GM23338 (cell line): ENCODE results near the gene SLC49A4. TPM values are rescaled to one million over a fixed set of nuclear protein-coding genes. Genes with fewer than 3 reads are reported as not detected.

Experiments used
- ATAC-seq: fragments of 200-7000 bp; cut with Tn5 transposase; 3 replicates; pipeline ENCODE4 v1.9.1; 2020
- DNase-seq: peaks from one replicate; pipeline ENCODE4 v3.0.0-alpha.2; 2015; ENCODE audit warnings: low spot score
- H2AFZ ChIP-seq: fragments of 200-600 bp; sonication (generic); 2 replicates; pipeline ENCODE4 v1.8.0; 2016; ENCODE audit warnings: antibody characterized with exemption, mild to moderate bottlenecking, moderate library complexity
- H3F3A ChIP-seq: fragments of 200-600 bp; sonication (generic); replicated peaks from 2 replicates; pipeline ENCODE4 v1.8.0; 2017; ENCODE audit warnings: antibody characterized with exemption, mixed run types, low read depth
- H3K27ac ChIP-seq: fragments of 200-600 bp; sonication (generic); 2 replicates; pipeline ENCODE4 v1.6.1; 2016; ENCODE audit warnings: low read depth
- H3K27me3 ChIP-seq: fragments of 200-600 bp; sonication (generic); 2 replicates; pipeline ENCODE4 v1.8.0; 2016; ENCODE audit warnings: mild to moderate bottlenecking, mixed run types, moderate library complexity; ENCODE audit not compliant: insufficient read depth
- H3K36me3 ChIP-seq: fragments of 200-600 bp; sonication (generic); 2 replicates; pipeline ENCODE4 v1.8.0; 2016; ENCODE audit warnings: mild to moderate bottlenecking; ENCODE audit not compliant: insufficient read depth
- H3K4me1 ChIP-seq: fragments of 200-600 bp; sonication (generic); 2 replicates; pipeline ENCODE4 v1.8.0; 2016; ENCODE audit warnings: mild to moderate bottlenecking, moderate library complexity; ENCODE audit not compliant: insufficient read depth
- H3K4me2 ChIP-seq: fragments of 200-600 bp; sonication (generic); 2 replicates; pipeline ENCODE4 v1.7.1; 2017; ENCODE audit warnings: mixed run types
- H3K4me3 ChIP-seq: fragments of 200-600 bp; sonication (generic); 2 replicates; pipeline ENCODE4 v1.6.1; 2016; ENCODE audit warnings: mixed run types
- H3K79me2 ChIP-seq: fragments of 200-600 bp; sonication (generic); replicated peaks from 2 replicates; pipeline ENCODE4 v1.8.0; 2017; ENCODE audit warnings: mild to moderate bottlenecking; ENCODE audit not compliant: insufficient read depth
- H3K9me2 ChIP-seq: fragments of 200-600 bp; sonication (generic); 2 replicates; pipeline ENCODE4 v1.8.0; 2017; ENCODE audit not compliant: insufficient read depth
- H4K20me1 ChIP-seq: fragments of 200-600 bp; sonication (generic); replicated peaks from 2 replicates; pipeline ENCODE4 v1.8.0; 2017; ENCODE audit warnings: mild to moderate bottlenecking; ENCODE audit not compliant: insufficient read depth
- H3K27ac Mint-ChIP-seq: 2 replicates; pipeline ENCODE4 v1.8.0; 2020; ENCODE audit warnings: inconsistent platforms, mild to moderate bottlenecking, moderate library complexity, mixed read lengths
- H3K27me3 Mint-ChIP-seq: 3 replicates; pipeline ENCODE4 v1.8.0; 2022; ENCODE audit warnings: low read depth, mild to moderate bottlenecking, moderate library complexity, mixed read lengths, inconsistent platforms; ENCODE audit not compliant: insufficient read depth, poor library complexity
- H3K36me3 Mint-ChIP-seq: 3 replicates; pipeline ENCODE4 v1.8.0; 2021; ENCODE audit warnings: low read depth, mild to moderate bottlenecking, inconsistent platforms, moderate library complexity, mixed read lengths
- H3K4me1 Mint-ChIP-seq: 3 replicates; pipeline ENCODE4 v1.8.0; 2020; ENCODE audit warnings: mild to moderate bottlenecking, inconsistent platforms, mixed read lengths
- H3K4me3 Mint-ChIP-seq: 3 replicates; pipeline ENCODE4 v1.8.0; 2021; ENCODE audit warnings: moderate library complexity, mild to moderate bottlenecking, inconsistent platforms, mixed read lengths
- H3K9me3 Mint-ChIP-seq: 3 replicates; pipeline ENCODE4 v1.8.0; 2020; ENCODE audit warnings: moderate library complexity, mild to moderate bottlenecking, inconsistent platforms, mixed read lengths
- CREB1 ChIP-seq: fragments of 250-450 bp; sonication (Bioruptor Pico); IDR thresholded peaks from 2 replicates; pipeline ENCODE4 v1.5.0; 2020; ENCODE audit warnings: low read depth, mild to moderate bottlenecking, moderate library complexity
- CTCF ChIP-seq, 2 experiments: fragments of 200-600 bp in 1 of 2; sonication (generic) in 1 of 2; conservative IDR thresholded peaks; 2 replicates each; pipeline versions ENCODE4 v1.5.1 to v1.6.1; 2016 to 2017; ENCODE audit warnings: antibody characterized with exemption in 2 of 2, low read depth in 2 of 2, mild to moderate bottlenecking in 2 of 2, moderate library complexity in 1 of 2
- EZH2 ChIP-seq: fragments of 200-600 bp; sonication (generic); IDR thresholded peaks from one replicate; pipeline ENCODE4 v1.8.0; 2017; ENCODE audit warnings: antibody characterized with exemption, mild to moderate bottlenecking, low read depth; ENCODE audit not compliant: unreplicated experiment
- EZH2phosphoT487 ChIP-seq: fragments of 200-600 bp; sonication (generic); IDR thresholded peaks from one replicate; pipeline ENCODE4 v1.8.1; 2018; ENCODE audit warnings: antibody characterized with exemption; ENCODE audit not compliant: unreplicated experiment
- JUNB ChIP-seq: IDR thresholded peaks from one replicate; pipeline ENCODE4 v1.6.1; 2016; ENCODE audit warnings: antibody characterized with exemption; ENCODE audit not compliant: unreplicated experiment
- NANOG ChIP-seq: IDR thresholded peaks from 2 replicates; pipeline ENCODE4 v1.6.1; 2016; ENCODE audit warnings: antibody characterized with exemption, borderline replicate concordance
- POLR2AphosphoS5 ChIP-seq: IDR thresholded peaks from 2 replicates; pipeline ENCODE4 v1.6.1; 2016; ENCODE audit warnings: antibody characterized with exemption, low read depth
- REST ChIP-seq: IDR thresholded peaks from one replicate; pipeline ENCODE4 v1.6.1; 2018; ENCODE audit warnings: antibody characterized with exemption; ENCODE audit not compliant: unreplicated experiment
- STAT1 ChIP-seq: IDR thresholded peaks from one replicate; pipeline ENCODE4 v1.6.1; 2016; ENCODE audit warnings: antibody characterized with exemption; ENCODE audit not compliant: unreplicated experiment
- ZNF114 ChIP-seq: fragments of 250-450 bp; sonication (Bioruptor Pico); IDR thresholded peaks from 2 replicates; pipeline ENCODE4 v1.5.0; 2020; ENCODE audit warnings: mild to moderate bottlenecking, moderate library complexity
- ZNF331 ChIP-seq: fragments of 250-450 bp; sonication (Bioruptor Pico); IDR thresholded peaks from 2 replicates; pipeline ENCODE4 v1.5.0; 2020; ENCODE audit warnings: low read depth, mild to moderate bottlenecking, moderate library complexity
- ZNF462 ChIP-seq: fragments of 250-450 bp; sonication (Bioruptor Pico); IDR thresholded peaks from 2 replicates; pipeline ENCODE4 v1.5.0; 2020; ENCODE audit warnings: mild to moderate bottlenecking, moderate library complexity
- polyA plus RNA-seq: library from polyadenylated mRNA; unstranded; fragments of >200 nt; fragmentation: Nextera tagmentation; extraction: Ambion mirVana; gene quantifications from 2 replicates; pipeline ENCODE4 v1.2.1, GENCODE V29; 2016
- total RNA-seq: library from RNA; depleted of rRNA; stranded (reverse); fragments of >200 nt; shearing (Covaris generic); gene quantifications from 2 replicates; pipeline ENCODE4 v1.2.3, GENCODE V29; 2014
- TF ChIP-seq, protein P1 (sequence below): IDR thresholded peaks from 2 replicates; pipeline ENCODE4 v1.6.1; 2016; ENCODE audit warnings: antibody characterized with exemption

Gene SLC49A4
- total and polyA plus RNA-seq, 2 experiments from 2014 or later, result 3.7 to 16.8 TPM

DNA sequence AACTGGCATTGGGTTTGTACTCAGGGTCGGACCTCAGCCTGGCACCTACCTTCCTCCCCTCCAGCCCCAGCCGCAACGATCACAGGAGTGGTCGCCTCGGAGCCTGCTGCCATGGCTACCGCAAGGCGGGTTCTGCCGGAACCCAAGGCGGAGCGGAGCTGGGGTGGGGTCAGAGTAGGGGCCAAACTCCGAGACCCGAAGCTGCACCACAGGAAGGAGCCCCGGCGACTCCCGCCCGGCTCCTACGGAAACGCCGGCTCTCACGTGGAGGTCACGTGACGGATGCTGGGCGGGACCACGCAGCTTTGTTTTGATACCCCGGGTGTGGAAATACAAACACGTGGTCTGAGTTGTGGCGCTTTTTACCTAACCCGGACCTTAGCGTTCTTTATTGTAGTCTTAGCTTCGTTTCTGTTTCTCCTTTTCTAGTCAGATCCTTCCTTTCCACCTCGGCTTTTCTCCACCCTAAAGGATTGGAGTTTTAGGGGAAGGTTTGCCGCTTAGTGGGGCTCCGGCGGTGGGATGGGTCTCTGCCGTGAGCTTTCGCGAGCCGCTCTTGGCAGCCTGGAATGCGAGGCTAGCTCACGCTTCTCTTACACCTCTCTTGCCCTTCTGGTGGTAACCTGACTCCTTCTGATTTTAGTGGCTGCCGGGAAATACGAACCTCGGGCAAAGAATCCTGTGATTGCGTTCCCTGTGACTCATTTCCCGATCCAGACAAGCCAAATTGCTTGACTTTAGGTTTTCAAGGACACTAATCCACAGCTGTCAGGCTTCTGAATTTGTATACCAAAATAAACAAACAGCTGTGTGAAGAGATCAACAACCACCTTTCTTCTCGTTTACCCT, 1.1 kb upstream of the SLC49A4 start, which contains the start of gene HSPBAP1:
Gene HSPBAP1, minus strand, starts transcription at position 264 of the 849 bp plus-strand sequence. Its CDS starts 151 bp downstream, at position 113.
- H3K27me3 ChIP-seq, result peaks cover 17% of the 10 kb centered on the region
- H3K4me3 ChIP-seq, result peak within 1 kb of the TSS; percentile 75
- Mint-ChIP-seq H3K4me3 (no peak within 1 kb of the TSS; the same call in 2 of the 3 replicates), H3K4me1 (peaks cover 18% of the 10 kb centered on the region; the same call in 2 of the 3 replicates), H3K27ac (peak within 1 kb of the TSS; percentile 99), H3K9me3 (no peaks in the 10 kb centered on the region), H3K36me3 (no peaks in the 10 kb centered on the region), H3K27me3 (peaks cover 1% of the 10 kb centered on the region)
- peaks cover 15% of the 10 kb centered on the region for H3K4me1 ChIP-seq
- peaks cover 14% of the 10 kb centered on the region; the same call in 1 of the 2 replicates for H3K79me2 ChIP-seq
- H3K27ac ChIP-seq, result peak within 1 kb of the TSS; percentile 90
- peaks cover 9% of the 10 kb centered on the region; the same call in 1 of the 2 replicates for H4K20me1 ChIP-seq
- H3K4me2 ChIP-seq, result peak within 1 kb of the TSS; percentile 79
- no peak for TF ChIP-seq ZNF462
- no peak for TF ChIP-seq ZNF331 (CRISPR knock-in tag)
- 0 out of 2 replicates have a peak, but pooled peaks have one; percentile 46 for TF ChIP-seq CREB1 (CRISPR knock-in tag)
- TF ChIP-seq STAT1, result no peak
- peak; percentile 57 for TF ChIP-seq POLR2AphosphoS5
- no peak for TF ChIP-seq ZNF114 (CRISPR knock-in tag)
- TF ChIP-seq EZH2phosphoT487, result no peak
- TF ChIP-seq JUNB, result no peak
- TF ChIP-seq NANOG, result no peak
- TF ChIP-seq EZH2, result no peak
- TF ChIP-seq, protein P1, sequence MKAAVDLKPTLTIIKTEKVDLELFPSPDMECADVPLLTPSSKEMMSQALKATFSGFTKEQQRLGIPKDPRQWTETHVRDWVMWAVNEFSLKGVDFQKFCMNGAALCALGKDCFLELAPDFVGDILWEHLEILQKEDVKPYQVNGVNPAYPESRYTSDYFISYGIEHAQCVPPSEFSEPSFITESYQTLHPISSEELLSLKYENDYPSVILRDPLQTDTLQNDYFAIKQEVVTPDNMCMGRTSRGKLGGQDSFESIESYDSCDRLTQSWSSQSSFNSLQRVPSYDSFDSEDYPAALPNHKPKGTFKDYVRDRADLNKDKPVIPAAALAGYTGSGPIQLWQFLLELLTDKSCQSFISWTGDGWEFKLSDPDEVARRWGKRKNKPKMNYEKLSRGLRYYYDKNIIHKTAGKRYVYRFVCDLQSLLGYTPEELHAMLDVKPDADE, result no peak
- no peak for TF ChIP-seq REST
- no peak for TF ChIP-seq CTCF (conservative IDR thresholded peaks at IDR 0.05; ENCODE audit: low read depth in 2 of 2)
- H3K9me2 ChIP-seq, result no peaks in the 10 kb centered on the region
- no peaks in the 10 kb centered on the region for H3K36me3 ChIP-seq
- H3F3A ChIP-seq, result no peaks in the 10 kb centered on the region; the same call in 1 of the 2 replicates
- peak; percentile 73 for ATAC-seq
- peak within 1 kb of the TSS; percentile 87 for H2AFZ ChIP-seq
- peak; percentile 98 for DNase-seq
